ENCODE results near the gene OPHN1. TPM values are rescaled to one million over a fixed set of nuclear protein-coding genes. Genes with fewer than 3 reads are reported as not detected.

OPHN1 gene
- 1.6 TPM for total RNA-seq

- peak; percentile 55 for DNase-seq (ENCODE audit: low spot score)
- ATAC-seq: peak; percentile 92
Observed at GRCh38 chrX:68433155-68433980, at the start of gene OPHN1. OPHN1 (minus strand) TSS chrX:68433495; CDS start chrX:68433020, 475 bp downstream.

GRCh38 chrX:68480969-68481368 is 47.7 kb upstream of the OPHN1 start:
- DNase-seq (ENCODE audit: low spot score) (no peak), ATAC-seq (no peak)

GRCh38 chrX:68464796-68465195 is 31.5 kb upstream of the OPHN1 start:
- no peak for ATAC-seq

GRCh38 chrX:68463880-68464279 is 30.6 kb upstream of the OPHN1 start:
- DNase-seq (ENCODE audit: low spot score) (no peak), ATAC-seq (no peak)

More at GRCh38 chrX:68464796-68465195, 31.5 kb upstream of the OPHN1 start:
- DNase-seq (ENCODE audit: low spot score): no peak

GRCh38 chrX:68462653-68463052 is 29.4 kb upstream of the OPHN1 start:
- ATAC-seq (no peak), DNase-seq (ENCODE audit: low spot score) (no peak)

- no peak for ATAC-seq
Observed at GRCh38 chrX:68462197-68462596, 28.9 kb upstream of the OPHN1 start.

GRCh38 chrX:68461576-68461975 is 28.3 kb upstream of the OPHN1 start:
- ATAC-seq: no peak
- no peak for DNase-seq (ENCODE audit: low spot score)

More at GRCh38 chrX:68462197-68462596, 28.9 kb upstream of the OPHN1 start:
- DNase-seq (ENCODE audit: low spot score): no peak

GRCh38 chrX:68461093-68461492 is 27.8 kb upstream of the OPHN1 start:
- no peak for DNase-seq (ENCODE audit: low spot score)
- ATAC-seq: no peak

- no peak for ATAC-seq
- no peak for DNase-seq (ENCODE audit: low spot score)
Observed at GRCh38 chrX:68455151-68455510, 21.8 kb upstream of the OPHN1 start.

- ATAC-seq (no peak), DNase-seq (ENCODE audit: low spot score) (no peak)
Observed at GRCh38 chrX:68454476-68455150, 21.3 kb upstream of the OPHN1 start.

GRCh38 chrX:68451720-68452119 is 18.4 kb upstream of the OPHN1 start:
- ATAC-seq: no peak

GRCh38 chrX:68443155-68443868 is 10.0 kb upstream of the OPHN1 start:
- ATAC-seq (no peak), DNase-seq (ENCODE audit: low spot score) (no peak)

More at GRCh38 chrX:68451720-68452119, 18.4 kb upstream of the OPHN1 start:
- DNase-seq (ENCODE audit: low spot score): no peak

- DNase-seq (ENCODE audit: low spot score): peak; percentile 71
Observed at GRCh38 chrX:68440940-68441339, 7.6 kb upstream of the OPHN1 start.

GRCh38 chrX:68440442-68440841 is 7.1 kb upstream of the OPHN1 start:
- no peak for ATAC-seq
- DNase-seq (ENCODE audit: low spot score): no peak

More at GRCh38 chrX:68440940-68441339, 7.6 kb upstream of the OPHN1 start:
- peak; percentile 65 for ATAC-seq

- DNase-seq (ENCODE audit: low spot score) (no peak), ATAC-seq (no peak)
Observed at GRCh38 chrX:68439341-68439740, 6.0 kb upstream of the OPHN1 start.

- DNase-seq (ENCODE audit: low spot score) (no peak), ATAC-seq (no peak)
Observed at GRCh38 chrX:68438575-68438974, 5.3 kb upstream of the OPHN1 start.

GRCh38 chrX:68433981-68434299 is 645 bp upstream of the OPHN1 start:
- ATAC-seq (no peak), DNase-seq (ENCODE audit: low spot score) (no peak)

GRCh38 chrX:68432648-68433047 is 647 bp downstream of the OPHN1 start:
- DNase-seq (ENCODE audit: low spot score): no peak
- no peak for ATAC-seq

GRCh38 chrX:68431836-68432235 is 1.5 kb downstream of the OPHN1 start:
- ATAC-seq: no peak
- no peak for DNase-seq (ENCODE audit: low spot score)

- ATAC-seq (no peak), DNase-seq (ENCODE audit: low spot score) (no peak)
Observed at GRCh38 chrX:68429216-68429615, 4.1 kb downstream of the OPHN1 start.

GRCh38 chrX:68428431-68428830 is 4.9 kb downstream of the OPHN1 start:
- ATAC-seq (no peak), DNase-seq (ENCODE audit: low spot score) (no peak)

- DNase-seq (ENCODE audit: low spot score) (no peak), ATAC-seq (no peak)
Observed at GRCh38 chrX:68424719-68425118, 8.6 kb downstream of the OPHN1 start.

All from left lobe of liver (tissue), 2 donors.